ENCODE measurements around the gene PEA15.

DNA sequence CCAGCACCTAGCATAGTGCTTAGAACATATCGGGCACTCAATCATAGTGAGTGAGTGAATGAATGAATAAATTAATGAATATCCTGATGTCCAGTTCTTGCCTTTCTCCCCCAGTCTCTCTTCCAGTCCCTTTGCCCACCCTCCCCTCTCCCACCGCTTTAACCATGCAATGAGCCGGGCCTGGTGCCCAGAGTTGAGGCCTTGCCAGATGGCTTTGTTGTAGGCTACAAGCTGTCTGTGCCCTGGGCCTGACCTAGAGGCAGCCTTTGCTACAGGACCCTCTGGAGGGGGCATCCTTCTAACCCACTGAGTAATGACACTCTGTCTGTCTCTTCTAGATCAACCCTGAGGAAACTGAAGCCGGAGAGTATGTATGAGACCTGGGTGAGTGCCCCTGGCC is 8.0 kb upstream of the PEA15 start:
- TF ChIP-seq, protein P1, sequence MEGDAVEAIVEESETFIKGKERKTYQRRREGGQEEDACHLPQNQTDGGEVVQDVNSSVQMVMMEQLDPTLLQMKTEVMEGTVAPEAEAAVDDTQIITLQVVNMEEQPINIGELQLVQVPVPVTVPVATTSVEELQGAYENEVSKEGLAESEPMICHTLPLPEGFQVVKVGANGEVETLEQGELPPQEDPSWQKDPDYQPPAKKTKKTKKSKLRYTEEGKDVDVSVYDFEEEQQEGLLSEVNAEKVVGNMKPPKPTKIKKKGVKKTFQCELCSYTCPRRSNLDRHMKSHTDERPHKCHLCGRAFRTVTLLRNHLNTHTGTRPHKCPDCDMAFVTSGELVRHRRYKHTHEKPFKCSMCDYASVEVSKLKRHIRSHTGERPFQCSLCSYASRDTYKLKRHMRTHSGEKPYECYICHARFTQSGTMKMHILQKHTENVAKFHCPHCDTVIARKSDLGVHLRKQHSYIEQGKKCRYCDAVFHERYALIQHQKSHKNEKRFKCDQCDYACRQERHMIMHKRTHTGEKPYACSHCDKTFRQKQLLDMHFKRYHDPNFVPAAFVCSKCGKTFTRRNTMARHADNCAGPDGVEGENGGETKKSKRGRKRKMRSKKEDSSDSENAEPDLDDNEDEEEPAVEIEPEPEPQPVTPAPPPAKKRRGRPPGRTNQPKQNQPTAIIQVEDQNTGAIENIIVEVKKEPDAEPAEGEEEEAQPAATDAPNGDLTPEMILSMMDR (IDR thresholded peaks at IDR 0.05 in 2 of 3, conservative IDR thresholded peaks at IDR 0.05 in 1 of 3; ENCODE audit: borderline replicate concordance in 1 of 3, insufficient read depth in 1 of 3, low read depth in 2 of 3, low read length in 2 of 3), result no peak
- TF ChIP-seq POLR2A (IDR thresholded peaks at IDR 0.05; ENCODE audit: borderline replicate concordance, extremely low read depth, insufficient read depth, insufficient read length), result no peak
- TF ChIP-seq, protein P2, sequence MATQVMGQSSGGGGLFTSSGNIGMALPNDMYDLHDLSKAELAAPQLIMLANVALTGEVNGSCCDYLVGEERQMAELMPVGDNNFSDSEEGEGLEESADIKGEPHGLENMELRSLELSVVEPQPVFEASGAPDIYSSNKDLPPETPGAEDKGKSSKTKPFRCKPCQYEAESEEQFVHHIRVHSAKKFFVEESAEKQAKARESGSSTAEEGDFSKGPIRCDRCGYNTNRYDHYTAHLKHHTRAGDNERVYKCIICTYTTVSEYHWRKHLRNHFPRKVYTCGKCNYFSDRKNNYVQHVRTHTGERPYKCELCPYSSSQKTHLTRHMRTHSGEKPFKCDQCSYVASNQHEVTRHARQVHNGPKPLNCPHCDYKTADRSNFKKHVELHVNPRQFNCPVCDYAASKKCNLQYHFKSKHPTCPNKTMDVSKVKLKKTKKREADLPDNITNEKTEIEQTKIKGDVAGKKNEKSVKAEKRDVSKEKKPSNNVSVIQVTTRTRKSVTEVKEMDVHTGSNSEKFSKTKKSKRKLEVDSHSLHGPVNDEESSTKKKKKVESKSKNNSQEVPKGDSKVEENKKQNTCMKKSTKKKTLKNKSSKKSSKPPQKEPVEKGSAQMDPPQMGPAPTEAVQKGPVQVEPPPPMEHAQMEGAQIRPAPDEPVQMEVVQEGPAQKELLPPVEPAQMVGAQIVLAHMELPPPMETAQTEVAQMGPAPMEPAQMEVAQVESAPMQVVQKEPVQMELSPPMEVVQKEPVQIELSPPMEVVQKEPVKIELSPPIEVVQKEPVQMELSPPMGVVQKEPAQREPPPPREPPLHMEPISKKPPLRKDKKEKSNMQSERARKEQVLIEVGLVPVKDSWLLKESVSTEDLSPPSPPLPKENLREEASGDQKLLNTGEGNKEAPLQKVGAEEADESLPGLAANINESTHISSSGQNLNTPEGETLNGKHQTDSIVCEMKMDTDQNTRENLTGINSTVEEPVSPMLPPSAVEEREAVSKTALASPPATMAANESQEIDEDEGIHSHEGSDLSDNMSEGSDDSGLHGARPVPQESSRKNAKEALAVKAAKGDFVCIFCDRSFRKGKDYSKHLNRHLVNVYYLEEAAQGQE (IDR thresholded peaks at IDR 0.05; ENCODE audit: low read depth), result no peak
- TF ChIP-seq TCF7L2 (IDR thresholded peaks at IDR 0.05; ENCODE audit: borderline replicate concordance, extremely low read depth, insufficient read depth, insufficient read length), result no peak
- no peak for TF ChIP-seq SP1 (IDR thresholded peaks at IDR 0.05; ENCODE audit: low read depth)
- no peak for TF ChIP-seq EZH2 (IDR thresholded peaks at IDR 0.05)
- TF ChIP-seq, protein P3, sequence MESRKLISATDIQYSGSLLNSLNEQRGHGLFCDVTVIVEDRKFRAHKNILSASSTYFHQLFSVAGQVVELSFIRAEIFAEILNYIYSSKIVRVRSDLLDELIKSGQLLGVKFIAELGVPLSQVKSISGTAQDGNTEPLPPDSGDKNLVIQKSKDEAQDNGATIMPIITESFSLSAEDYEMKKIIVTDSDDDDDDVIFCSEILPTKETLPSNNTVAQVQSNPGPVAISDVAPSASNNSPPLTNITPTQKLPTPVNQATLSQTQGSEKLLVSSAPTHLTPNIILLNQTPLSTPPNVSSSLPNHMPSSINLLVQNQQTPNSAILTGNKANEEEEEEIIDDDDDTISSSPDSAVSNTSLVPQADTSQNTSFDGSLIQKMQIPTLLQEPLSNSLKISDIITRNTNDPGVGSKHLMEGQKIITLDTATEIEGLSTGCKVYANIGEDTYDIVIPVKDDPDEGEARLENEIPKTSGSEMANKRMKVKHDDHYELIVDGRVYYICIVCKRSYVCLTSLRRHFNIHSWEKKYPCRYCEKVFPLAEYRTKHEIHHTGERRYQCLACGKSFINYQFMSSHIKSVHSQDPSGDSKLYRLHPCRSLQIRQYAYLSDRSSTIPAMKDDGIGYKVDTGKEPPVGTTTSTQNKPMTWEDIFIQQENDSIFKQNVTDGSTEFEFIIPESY (IDR thresholded peaks at IDR 0.05; ENCODE audit: extremely low read depth, insufficient replicate concordance, low read length), result no peak
- TF ChIP-seq EZH2phosphoT487 (IDR thresholded peaks at IDR 0.05; ENCODE audit: borderline replicate concordance), result no peak
- TF ChIP-seq POLR2AphosphoS5 (IDR thresholded peaks at IDR 0.05; ENCODE audit: low read depth, low read length), result no peak
- TF ChIP-seq SIN3A (IDR thresholded peaks at IDR 0.05; ENCODE audit: low read depth), result no peak
- TF ChIP-seq CBX3 (IDR thresholded peaks at IDR 0.05; ENCODE audit: low read depth), result no peak
- TF ChIP-seq, protein P4, sequence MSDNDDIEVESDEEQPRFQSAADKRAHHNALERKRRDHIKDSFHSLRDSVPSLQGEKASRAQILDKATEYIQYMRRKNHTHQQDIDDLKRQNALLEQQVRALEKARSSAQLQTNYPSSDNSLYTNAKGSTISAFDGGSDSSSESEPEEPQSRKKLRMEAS (IDR thresholded peaks at IDR 0.05), result no peak
- TF ChIP-seq JUND (IDR thresholded peaks at IDR 0.05), result no peak
- TF ChIP-seq YY1 (IDR thresholded peaks at IDR 0.05; ENCODE audit: extremely low read depth, insufficient replicate concordance, low read depth, low read length), result no peak
